Measurements from ENCODE around the gene PPP6R3.
"Not testable (repeated sequence)": the region's sequence is repeated elsewhere in the genome, so short reads cannot be mapped to it uniquely, and the experiment has no call there.

The PPP6R3 gene

DNA sequence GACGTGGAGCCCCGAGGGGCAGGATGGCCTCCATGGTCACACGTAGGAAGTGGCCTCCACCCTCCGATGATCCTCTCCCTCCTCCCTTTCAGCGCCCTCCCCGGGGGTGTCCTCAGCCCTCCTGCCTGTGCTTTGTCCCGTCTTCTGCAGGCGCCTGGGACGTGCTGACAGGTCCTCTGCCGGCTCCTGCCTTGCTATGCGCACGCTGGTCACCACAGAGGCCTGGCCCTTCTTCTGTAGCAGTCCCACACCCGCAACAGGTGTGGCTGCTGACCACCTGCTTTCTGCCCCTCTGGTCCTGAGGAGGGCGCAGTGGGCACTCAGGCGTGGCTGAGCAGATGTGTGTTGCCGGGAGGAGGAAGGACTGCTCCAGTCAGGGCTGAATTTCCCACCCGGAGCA is 27.7 kb upstream of the PPP6R3 start:
- TF ChIP-seq SNAI2 (CRISPR knock-in tag; IDR thresholded peaks at IDR 0.05): no peak
- TF ChIP-seq OSR1 (CRISPR knock-in tag; IDR thresholded peaks at IDR 0.05): no peak
- no peak for TF ChIP-seq BACH2 (CRISPR knock-in tag; IDR thresholded peaks at IDR 0.05; ENCODE audit: borderline replicate concordance)
- TF ChIP-seq ZNF565 (CRISPR knock-in tag; conservative IDR thresholded peaks at IDR 0.05; ENCODE audit: low read depth): no peak
- no peak for TF ChIP-seq ZFP30 (CRISPR knock-in tag; IDR thresholded peaks at IDR 0.05)
- TF ChIP-seq TCF4 (CRISPR knock-in tag; IDR thresholded peaks at IDR 0.05; ENCODE audit: borderline replicate concordance): no peak
- no peak for TF ChIP-seq TSHZ2 (CRISPR knock-in tag; IDR thresholded peaks at IDR 0.05)
- no peak for TF ChIP-seq ARNTL (CRISPR knock-in tag; IDR thresholded peaks at IDR 0.05; ENCODE audit: borderline replicate concordance, low read depth)
- no peak for TF ChIP-seq ZC3H10 (CRISPR knock-in tag; IDR thresholded peaks at IDR 0.05)
- no peak for TF ChIP-seq TOX (CRISPR knock-in tag; IDR thresholded peaks at IDR 0.05; ENCODE audit: borderline replicate concordance)
- TF ChIP-seq ZNF70 (CRISPR knock-in tag; IDR thresholded peaks at IDR 0.05): no peak
- TF ChIP-seq PATZ1 (CRISPR knock-in tag; IDR thresholded peaks at IDR 0.05; ENCODE audit: borderline replicate concordance): no peak
- TF ChIP-seq ZNF8 (CRISPR knock-in tag; IDR thresholded peaks at IDR 0.05): no peak
- no peak for TF ChIP-seq PPARA (CRISPR knock-in tag; IDR thresholded peaks at IDR 0.05; ENCODE audit: borderline replicate concordance)
- TF ChIP-seq ISL1 (CRISPR knock-in tag; IDR thresholded peaks at IDR 0.05): no peak
- TF ChIP-seq, protein P1, sequence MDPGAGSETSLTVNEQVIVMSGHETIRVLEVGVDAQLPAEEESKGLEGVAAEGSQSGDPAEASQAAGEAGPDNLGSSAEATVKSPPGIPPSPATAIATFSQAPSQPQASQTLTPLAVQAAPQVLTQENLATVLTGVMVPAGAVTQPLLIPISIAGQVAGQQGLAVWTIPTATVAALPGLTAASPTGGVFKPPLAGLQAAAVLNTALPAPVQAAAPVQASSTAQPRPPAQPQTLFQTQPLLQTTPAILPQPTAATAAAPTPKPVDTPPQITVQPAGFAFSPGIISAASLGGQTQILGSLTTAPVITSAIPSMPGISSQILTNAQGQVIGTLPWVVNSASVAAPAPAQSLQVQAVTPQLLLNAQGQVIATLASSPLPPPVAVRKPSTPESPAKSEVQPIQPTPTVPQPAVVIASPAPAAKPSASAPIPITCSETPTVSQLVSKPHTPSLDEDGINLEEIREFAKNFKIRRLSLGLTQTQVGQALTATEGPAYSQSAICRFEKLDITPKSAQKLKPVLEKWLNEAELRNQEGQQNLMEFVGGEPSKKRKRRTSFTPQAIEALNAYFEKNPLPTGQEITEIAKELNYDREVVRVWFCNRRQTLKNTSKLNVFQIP (CRISPR knock-in tag; IDR thresholded peaks at IDR 0.05; ENCODE audit: borderline replicate concordance, low read depth): no peak
- ATAC-seq: no peak

- no peak for ATAC-seq
- TF ChIP-seq ARNTL (CRISPR knock-in tag; IDR thresholded peaks at IDR 0.05; ENCODE audit: borderline replicate concordance, low read depth) (no peak), SNAI2 (CRISPR knock-in tag; IDR thresholded peaks at IDR 0.05) (no peak)
These were observed 27.0 kb upstream of the PPP6R3 start for GRCh38 chr11:68433541-68433940.

GRCh38 chr11:68434159-68434558 is 26.4 kb upstream of the PPP6R3 start:
- not testable (repeated sequence) for ATAC-seq

DNA sequence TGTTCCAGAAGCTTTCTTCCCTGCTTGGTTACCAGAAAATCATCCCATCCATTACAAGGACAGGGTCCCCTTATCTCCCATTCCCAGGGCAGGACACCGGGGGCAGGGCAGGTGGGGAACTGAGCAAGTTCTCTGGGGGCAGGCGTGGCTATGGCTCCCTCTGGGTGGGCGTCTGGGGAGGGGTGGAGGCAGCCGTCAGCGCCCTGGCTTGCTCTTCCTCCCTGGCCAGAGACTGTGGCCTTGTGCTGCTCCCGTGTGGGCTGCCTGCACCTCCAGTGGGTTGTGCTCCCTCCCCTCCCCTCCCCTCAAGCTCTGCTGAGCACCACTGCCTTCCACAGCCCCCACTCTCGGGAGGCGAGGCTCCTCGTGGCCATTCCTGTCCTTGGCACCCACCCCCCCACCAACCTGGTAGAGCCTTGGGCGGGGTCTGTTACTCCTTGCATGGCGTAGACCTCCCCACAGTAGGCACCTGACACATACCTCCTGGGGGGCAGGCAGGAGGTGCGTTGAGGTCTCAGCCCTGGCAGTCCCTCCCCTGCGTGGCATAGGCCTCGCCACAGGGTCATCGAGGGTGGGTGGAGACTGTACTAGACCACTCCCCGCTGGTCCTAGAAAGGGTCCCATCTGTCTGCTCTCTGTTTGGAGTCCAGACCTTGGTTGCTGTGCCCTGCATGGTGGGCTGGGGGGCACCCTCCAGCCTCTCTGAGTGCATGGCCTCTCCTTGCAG is 24.2 kb upstream of the PPP6R3 start:
- no peak for ATAC-seq
- TF ChIP-seq ZC3H10 (CRISPR knock-in tag; IDR thresholded peaks at IDR 0.05): no peak
- TF ChIP-seq, protein P2, sequence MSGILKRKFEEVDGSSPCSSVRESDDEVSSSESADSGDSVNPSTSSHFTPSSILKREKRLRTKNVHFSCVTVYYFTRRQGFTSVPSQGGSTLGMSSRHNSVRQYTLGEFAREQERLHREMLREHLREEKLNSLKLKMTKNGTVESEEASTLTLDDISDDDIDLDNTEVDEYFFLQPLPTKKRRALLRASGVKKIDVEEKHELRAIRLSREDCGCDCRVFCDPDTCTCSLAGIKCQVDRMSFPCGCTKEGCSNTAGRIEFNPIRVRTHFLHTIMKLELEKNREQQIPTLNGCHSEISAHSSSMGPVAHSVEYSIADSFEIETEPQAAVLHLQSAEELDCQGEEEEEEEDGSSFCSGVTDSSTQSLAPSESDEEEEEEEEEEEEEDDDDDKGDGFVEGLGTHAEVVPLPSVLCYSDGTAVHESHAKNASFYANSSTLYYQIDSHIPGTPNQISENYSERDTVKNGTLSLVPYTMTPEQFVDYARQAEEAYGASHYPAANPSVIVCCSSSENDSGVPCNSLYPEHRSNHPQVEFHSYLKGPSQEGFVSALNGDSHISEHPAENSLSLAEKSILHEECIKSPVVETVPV (CRISPR knock-in tag; IDR thresholded peaks at IDR 0.05): no peak
- no peak for TF ChIP-seq OSR1 (CRISPR knock-in tag; IDR thresholded peaks at IDR 0.05)
- no peak for TF ChIP-seq PATZ1 (CRISPR knock-in tag; IDR thresholded peaks at IDR 0.05; ENCODE audit: borderline replicate concordance)
- TF ChIP-seq ESRRG (CRISPR knock-in tag; IDR thresholded peaks at IDR 0.05): no peak
- TF ChIP-seq ISL1 (CRISPR knock-in tag; IDR thresholded peaks at IDR 0.05): no peak
- TF ChIP-seq SNAI2 (CRISPR knock-in tag; IDR thresholded peaks at IDR 0.05): no peak
- no peak for TF ChIP-seq BACH2 (CRISPR knock-in tag; IDR thresholded peaks at IDR 0.05; ENCODE audit: borderline replicate concordance)
- no peak for TF ChIP-seq TSHZ2 (CRISPR knock-in tag; IDR thresholded peaks at IDR 0.05)
- TF ChIP-seq ZFP3 (CRISPR knock-in tag; IDR thresholded peaks at IDR 0.05): no peak
- TF ChIP-seq, protein P3, sequence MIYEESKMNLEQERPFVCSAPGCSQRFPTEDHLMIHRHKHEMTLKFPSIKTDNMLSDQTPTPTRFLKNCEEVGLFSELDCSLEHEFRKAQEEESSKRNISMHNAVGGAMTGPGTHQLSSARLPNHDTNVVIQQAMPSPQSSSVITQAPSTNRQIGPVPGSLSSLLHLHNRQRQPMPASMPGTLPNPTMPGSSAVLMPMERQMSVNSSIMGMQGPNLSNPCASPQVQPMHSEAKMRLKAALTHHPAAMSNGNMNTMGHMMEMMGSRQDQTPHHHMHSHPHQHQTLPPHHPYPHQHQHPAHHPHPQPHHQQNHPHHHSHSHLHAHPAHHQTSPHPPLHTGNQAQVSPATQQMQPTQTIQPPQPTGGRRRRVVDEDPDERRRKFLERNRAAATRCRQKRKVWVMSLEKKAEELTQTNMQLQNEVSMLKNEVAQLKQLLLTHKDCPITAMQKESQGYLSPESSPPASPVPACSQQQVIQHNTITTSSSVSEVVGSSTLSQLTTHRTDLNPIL (CRISPR knock-in tag; IDR thresholded peaks at IDR 0.05; ENCODE audit: low read depth): no peak
- TF ChIP-seq ZNF8 (CRISPR knock-in tag; IDR thresholded peaks at IDR 0.05): no peak
